GM12864 (cell line): ENCODE data around the gene NSUN6.

Experiments
- DNase-seq: peaks from one replicate; pipeline ENCODE4 v3.0.0-alpha.2; 2011; ENCODE audit warnings: low read depth
- H3K4me3 ChIP-seq: 2 replicates; pipeline ENCODE4 v1.5.1; 2011; ENCODE audit warnings: mild to moderate bottlenecking, low read depth, low read length, control low read depth
- TF ChIP-seq, protein P1 (sequence below): IDR thresholded peaks from 2 replicates; pipeline ENCODE4 v1.5.1; 2011; ENCODE audit warnings: low read depth, mild to moderate bottlenecking, moderate library complexity, low read length, control low read depth, inconsistent platforms; ENCODE audit errors: missing control alignments

NSUN6 gene

DNA sequence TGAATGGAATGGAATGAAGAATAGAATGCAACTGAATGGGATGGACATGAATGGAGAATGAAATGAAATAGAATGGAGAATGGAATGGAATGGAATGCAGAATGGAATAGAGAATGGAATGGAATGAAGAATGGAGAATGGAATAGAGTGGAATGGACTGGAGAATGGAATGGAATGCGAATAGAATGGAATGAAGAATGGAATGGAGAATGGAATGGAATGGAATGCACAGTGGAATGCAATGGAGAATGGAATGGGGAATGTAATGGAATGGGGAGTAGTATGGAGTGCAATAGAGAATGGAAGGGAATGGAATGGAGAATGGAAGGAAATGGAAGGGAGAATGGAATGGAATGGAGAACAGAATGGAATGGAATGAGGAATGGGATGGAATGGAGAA is 93.4 kb downstream of the NSUN6 start:
- H3K4me3 ChIP-seq: no peak overlapping the region
- TF ChIP-seq, protein P1, sequence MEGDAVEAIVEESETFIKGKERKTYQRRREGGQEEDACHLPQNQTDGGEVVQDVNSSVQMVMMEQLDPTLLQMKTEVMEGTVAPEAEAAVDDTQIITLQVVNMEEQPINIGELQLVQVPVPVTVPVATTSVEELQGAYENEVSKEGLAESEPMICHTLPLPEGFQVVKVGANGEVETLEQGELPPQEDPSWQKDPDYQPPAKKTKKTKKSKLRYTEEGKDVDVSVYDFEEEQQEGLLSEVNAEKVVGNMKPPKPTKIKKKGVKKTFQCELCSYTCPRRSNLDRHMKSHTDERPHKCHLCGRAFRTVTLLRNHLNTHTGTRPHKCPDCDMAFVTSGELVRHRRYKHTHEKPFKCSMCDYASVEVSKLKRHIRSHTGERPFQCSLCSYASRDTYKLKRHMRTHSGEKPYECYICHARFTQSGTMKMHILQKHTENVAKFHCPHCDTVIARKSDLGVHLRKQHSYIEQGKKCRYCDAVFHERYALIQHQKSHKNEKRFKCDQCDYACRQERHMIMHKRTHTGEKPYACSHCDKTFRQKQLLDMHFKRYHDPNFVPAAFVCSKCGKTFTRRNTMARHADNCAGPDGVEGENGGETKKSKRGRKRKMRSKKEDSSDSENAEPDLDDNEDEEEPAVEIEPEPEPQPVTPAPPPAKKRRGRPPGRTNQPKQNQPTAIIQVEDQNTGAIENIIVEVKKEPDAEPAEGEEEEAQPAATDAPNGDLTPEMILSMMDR: no peak

DNA sequence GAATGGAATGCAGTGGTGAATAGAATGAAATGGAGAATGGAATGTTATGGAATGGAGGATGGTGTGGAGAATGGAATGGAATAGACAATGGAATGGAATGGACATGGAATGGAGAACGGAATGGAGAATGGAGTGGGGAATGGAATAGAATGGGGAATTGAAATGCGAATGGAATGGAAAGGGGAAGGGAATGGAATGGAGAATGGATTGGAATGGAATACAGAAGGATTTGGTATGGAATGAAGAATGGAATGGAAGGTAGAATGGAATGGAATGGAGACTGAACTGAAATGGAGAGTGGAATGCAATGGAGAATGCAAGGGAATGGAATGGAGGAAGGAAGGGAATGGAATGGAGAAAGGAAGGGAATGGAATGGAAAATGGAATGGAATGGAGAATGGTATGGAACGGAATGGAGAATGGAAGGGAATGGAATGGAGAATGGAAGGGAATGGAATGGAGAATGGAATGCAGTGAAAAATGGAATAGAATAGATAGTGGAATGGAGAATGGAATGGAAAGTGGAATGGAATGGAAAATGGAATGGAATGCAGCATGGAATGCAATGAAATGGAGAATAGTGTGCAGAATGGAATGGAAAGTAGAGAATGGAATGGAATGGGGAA is 94.8 kb downstream of the NSUN6 start:
- H3K4me3 ChIP-seq: no peak overlapping the region
- TF ChIP-seq, protein P1: no peak
- DNase-seq: no peak

More for the DNA sequence above, 93.4 kb downstream of the NSUN6 start:
- no peak for DNase-seq

DNA sequence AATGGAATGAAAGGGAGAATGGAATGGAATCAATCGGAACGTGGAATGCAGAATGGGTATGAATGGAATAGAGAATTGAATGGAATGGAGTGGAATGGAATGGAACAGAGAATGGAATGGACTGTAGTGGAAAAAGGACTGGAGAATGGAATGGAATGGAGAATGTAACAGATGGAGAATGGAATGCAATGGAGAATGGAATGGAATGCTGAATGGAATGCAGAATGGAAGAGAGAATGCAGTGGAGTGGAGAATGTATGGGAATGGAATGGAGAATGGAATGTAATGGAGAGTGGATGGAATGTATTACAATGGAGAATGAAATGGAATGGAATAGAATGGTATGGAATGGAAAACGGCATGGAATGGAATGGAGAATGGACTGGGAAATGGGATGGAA is 96.9 kb downstream of the NSUN6 start:
- no peak for DNase-seq
- TF ChIP-seq, protein P1: no peak
- H3K4me3 ChIP-seq: no peak overlapping the region

DNA sequence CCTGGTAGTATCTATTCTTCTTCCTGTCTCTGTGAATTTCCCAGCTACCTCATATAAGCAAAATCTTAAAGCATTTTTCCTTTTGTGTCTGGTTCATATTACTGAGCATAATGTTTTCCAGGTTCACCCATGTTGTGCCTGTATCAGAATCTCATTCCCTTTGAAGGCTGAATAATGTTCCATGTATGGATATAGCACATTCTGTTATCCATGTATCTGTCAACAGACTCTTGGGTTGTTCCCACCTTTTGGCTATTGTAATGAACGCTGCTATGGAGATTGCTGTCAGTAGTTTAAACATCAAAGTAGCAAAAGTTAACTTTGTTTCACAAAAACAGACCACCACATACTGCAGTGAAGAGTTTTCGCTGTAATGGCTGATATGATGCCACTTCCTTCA is 99.9 kb downstream of the NSUN6 start:
- DNase-seq: no peak
- H3K4me3 ChIP-seq: no peak overlapping the region
- TF ChIP-seq, protein P1: no peak

DNA sequence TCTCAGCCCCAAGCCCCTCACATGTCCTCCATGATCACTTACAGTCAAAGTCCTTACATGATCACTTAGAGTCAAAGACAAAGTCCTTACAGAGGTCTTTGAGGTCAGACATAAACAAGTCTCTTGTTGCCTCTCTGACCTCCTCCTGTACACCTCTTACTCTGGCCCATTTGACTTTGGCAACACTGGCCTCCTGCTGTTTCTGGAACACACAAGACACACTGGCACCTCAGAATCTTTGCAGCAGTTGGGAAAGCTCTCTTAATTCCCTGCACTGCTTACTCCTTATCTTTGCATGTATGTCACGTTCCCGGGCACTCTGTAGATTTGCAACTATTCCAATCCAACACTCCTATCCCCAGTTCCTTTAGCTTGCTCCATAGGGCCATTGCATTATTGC is 102.3 kb downstream of the NSUN6 start:
- TF ChIP-seq, protein P1: no peak
- no peak overlapping the region for H3K4me3 ChIP-seq
- no peak for DNase-seq

DNA sequence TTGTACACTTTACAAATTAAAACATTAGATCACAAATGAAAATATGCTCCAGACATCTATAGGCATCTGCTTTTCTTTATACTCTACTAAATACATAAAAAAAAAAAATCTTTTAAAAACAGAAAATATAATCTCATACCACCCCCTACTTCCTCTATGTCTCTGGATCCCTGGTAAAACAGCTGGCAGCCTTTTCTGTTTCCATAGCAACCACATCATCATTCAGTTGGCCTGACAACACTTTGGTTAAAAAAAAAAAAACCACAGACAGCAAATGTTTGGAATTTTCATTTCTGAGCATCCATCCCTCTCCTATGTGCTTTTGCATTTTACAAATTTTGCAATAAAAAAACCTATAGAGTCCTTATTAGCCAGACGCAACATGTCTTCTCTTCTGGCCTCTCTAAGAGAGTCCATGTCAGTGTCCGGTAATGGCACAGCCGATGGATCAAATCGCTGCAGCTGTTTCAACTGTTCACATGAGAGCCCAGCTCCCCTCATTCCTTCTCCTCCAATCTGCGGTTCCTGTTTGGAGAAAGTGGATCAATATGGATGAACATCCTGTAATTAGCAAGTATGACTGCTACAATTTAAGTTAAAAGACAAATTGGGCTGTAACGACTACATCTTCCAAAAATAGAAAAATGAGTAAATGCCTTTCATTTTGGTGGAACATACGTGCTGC is 105.6 kb downstream of the NSUN6 start:
- no peak overlapping the region for H3K4me3 ChIP-seq
- DNase-seq: no peak
- TF ChIP-seq, protein P1: no peak

DNA sequence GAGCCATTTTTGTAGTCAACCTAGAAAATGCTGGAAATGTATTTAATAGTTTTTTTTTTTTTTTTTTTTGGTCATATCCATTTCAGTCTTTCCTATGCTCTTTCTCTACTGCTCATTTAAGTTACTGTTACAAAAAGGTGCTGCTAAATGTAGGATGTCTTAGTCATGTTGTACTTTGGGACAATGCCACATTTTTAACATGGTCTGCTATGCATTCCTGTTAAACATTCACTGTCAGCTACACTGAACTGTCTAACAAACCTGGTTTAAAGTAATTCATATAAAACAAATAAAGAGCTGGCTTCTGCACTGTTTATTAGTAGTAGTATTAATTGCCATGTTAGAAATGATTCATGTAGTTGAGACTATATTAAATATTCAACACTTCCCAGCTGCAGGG is 108.6 kb downstream of the NSUN6 start:
- DNase-seq: no peak
- H3K4me3 ChIP-seq: no peak overlapping the region
- TF ChIP-seq, protein P1: no peak
